Measurements from ENCODE around the gene RGS9. TPM values are rescaled to one million over a fixed set of nuclear protein-coding genes. Genes with fewer than 3 reads are reported as not detected.

RGS9 gene
- total RNA-seq, 1 experiment from 2014 or later, result 8.6 TPM

- peak; percentile 48 for ATAC-seq
- DNase-seq (ENCODE audit: low read depth, low spot score), result peak; percentile 28
- Histone ChIP-seq H3K4me3 (replicated peaks in 1 of 2; ENCODE audit: low read depth in 1 of 2, low read length in 2 of 2) (peak overlapping the region in 1 of 2 experiments; percentile 27; a peak in 3 of 4 replicates), H4K20me1 (ENCODE audit: insufficient read depth) (no peaks in the 10 kb centered on the region), H3K9me2 (ENCODE audit: insufficient read depth) (no peaks in the 10 kb centered on the region), H3K9me3 (ENCODE audit: control insufficient read depth in 1 of 2, insufficient read depth in 1 of 2, low read depth in 1 of 2, low read length in 2 of 2) (no peaks in the 10 kb centered on the region), H2AFZ (ENCODE audit: low read depth, low read length, poor library complexity, severe bottlenecking) (peak overlapping the region; percentile 83), H3K27me3 (ENCODE audit: insufficient read depth, low read length) (no peaks in the 10 kb centered on the region), H3K79me2 (ENCODE audit: insufficient read depth, low read length) (no peaks in the 10 kb centered on the region), H3K9ac (ENCODE audit: low read length) (no peak overlapping the region), H3K4me2 (ENCODE audit: low read length) (peak overlapping the region; percentile 51), H3K27ac (ENCODE audit: low read depth, low read length) (peak overlapping the region; percentile 45), H3K36me3 (ENCODE audit: control insufficient read depth in 1 of 2, insufficient read depth in 2 of 2, low read length in 2 of 2) (no peaks in the 10 kb centered on the region), H3K4me1 (ENCODE audit: control insufficient read depth in 1 of 2, insufficient read depth in 2 of 2, low read length in 2 of 2) (peaks cover 36 to 41% of the 10 kb centered on the region in 2 experiments)
- intact Hi-C loops (cut with micrococcal nuclease), result no loop called here
- no TSS peak for BruUV-seq (replicated peaks)
- ChIA-PET CTCF (interaction anchor here (2.5 kb wide), 1 partner anchor 936 kb away, joined by 12 read pairs; no protein-coding TSS in a partner anchor), RAD21 (ENCODE audit: low non-redundant PET in 1 of 2, low total read pairs in 2 of 2, uncharacterized antibody in 2 of 2, unreplicated experiment in 2 of 2) (no interaction called here), POLR2A (interaction anchor here (0.9 kb wide), 1 partner anchor 9 kb away, joined by 3 read pairs; no protein-coding TSS in a partner anchor)
- TF ChIP-seq SIN3A (IDR thresholded peaks at IDR 0.05; ENCODE audit: low read depth) (no peak), TCF7L2 (IDR thresholded peaks at IDR 0.05; ENCODE audit: borderline replicate concordance, extremely low read depth, insufficient read depth, insufficient read length) (peak; percentile 50), FOSL1 (IDR thresholded peaks at IDR 0.05; ENCODE audit: low read depth) (no peak), JUND (IDR thresholded peaks at IDR 0.05) (no peak), POLR2A (IDR thresholded peaks at IDR 0.05; ENCODE audit: borderline replicate concordance, extremely low read depth, insufficient read depth, insufficient read length) (peak; percentile 37), RAD21 (IDR thresholded peaks at IDR 0.05; ENCODE audit: low read depth) (no peak), CEBPB (IDR thresholded peaks at IDR 0.05; ENCODE audit: low read depth) (no peak)
Measured at GRCh38 chr17:65228734-65229620, 91.8 kb downstream of the RGS9 start.

GRCh38 chr17:65229621-65229995, 92.4 kb downstream of the RGS9 start:
- no peak for ATAC-seq
- RAD21 ChIA-PET (ENCODE audit: low non-redundant PET in 1 of 2, low total read pairs in 2 of 2, uncharacterized antibody in 2 of 2, unreplicated experiment in 2 of 2), result no interaction called here
- H3K9ac ChIP-seq (ENCODE audit: low read length), result no peak overlapping the region
- POLR2A ChIA-PET, result no interaction called here
- no peaks in the 10 kb centered on the region for H3K27me3 ChIP-seq (ENCODE audit: insufficient read depth, low read length)
- peaks cover 34 to 38% of the 10 kb centered on the region in 2 experiments for H3K4me1 ChIP-seq (ENCODE audit: control insufficient read depth in 1 of 2, insufficient read depth in 2 of 2, low read length in 2 of 2)
- peak overlapping the region; percentile 51 for H3K4me2 ChIP-seq (ENCODE audit: low read length)
- BruUV-seq (replicated peaks), result no TSS peak
- no peaks in the 10 kb centered on the region for H3K9me3 ChIP-seq (ENCODE audit: control insufficient read depth in 1 of 2, insufficient read depth in 1 of 2, low read depth in 1 of 2, low read length in 2 of 2)
- no peaks in the 10 kb centered on the region for H3K36me3 ChIP-seq (ENCODE audit: control insufficient read depth in 1 of 2, insufficient read depth in 2 of 2, low read length in 2 of 2)
- CTCF ChIA-PET, result interaction anchor here (2.5 to 2.8 kb wide), 2 partner anchors 757 to 936 kb away, joined by 12 to 25 read pairs; no protein-coding TSS in a partner anchor
- DNase-seq (ENCODE audit: low read depth, low spot score), result no peak
- peak overlapping the region; percentile 83 for H2AFZ ChIP-seq (ENCODE audit: low read depth, low read length, poor library complexity, severe bottlenecking)
- H3K9me2 ChIP-seq (ENCODE audit: insufficient read depth), result no peaks in the 10 kb centered on the region
- intact Hi-C loops (cut with micrococcal nuclease), result no loop called here
- peak overlapping the region; percentile 34; the same call in 1 of the 2 replicates for H3K27ac ChIP-seq (ENCODE audit: low read depth, low read length)
- H3K4me3 ChIP-seq (replicated peaks in 1 of 2; ENCODE audit: low read depth in 1 of 2, low read length in 2 of 2), result no peak overlapping the region
- H3K79me2 ChIP-seq (ENCODE audit: insufficient read depth, low read length), result no peaks in the 10 kb centered on the region
- TF ChIP-seq EGR1 (IDR thresholded peaks at IDR 0.05; ENCODE audit: low read depth), result no peak
- no peak for TF ChIP-seq REST (IDR thresholded peaks at IDR 0.05; ENCODE audit: low read depth)
- no peak for TF ChIP-seq CEBPB (IDR thresholded peaks at IDR 0.05; ENCODE audit: low read depth)
- H4K20me1 ChIP-seq (ENCODE audit: insufficient read depth), result no peaks in the 10 kb centered on the region
